ENCODE data around the gene KCNAB2. TPM values are rescaled to one million over a fixed set of nuclear protein-coding genes. Genes with fewer than 3 reads are reported as not detected.

KCNAB2 gene
- total RNA-seq, 1 donor from 2014 or later, result 7.2 TPM

DNA sequence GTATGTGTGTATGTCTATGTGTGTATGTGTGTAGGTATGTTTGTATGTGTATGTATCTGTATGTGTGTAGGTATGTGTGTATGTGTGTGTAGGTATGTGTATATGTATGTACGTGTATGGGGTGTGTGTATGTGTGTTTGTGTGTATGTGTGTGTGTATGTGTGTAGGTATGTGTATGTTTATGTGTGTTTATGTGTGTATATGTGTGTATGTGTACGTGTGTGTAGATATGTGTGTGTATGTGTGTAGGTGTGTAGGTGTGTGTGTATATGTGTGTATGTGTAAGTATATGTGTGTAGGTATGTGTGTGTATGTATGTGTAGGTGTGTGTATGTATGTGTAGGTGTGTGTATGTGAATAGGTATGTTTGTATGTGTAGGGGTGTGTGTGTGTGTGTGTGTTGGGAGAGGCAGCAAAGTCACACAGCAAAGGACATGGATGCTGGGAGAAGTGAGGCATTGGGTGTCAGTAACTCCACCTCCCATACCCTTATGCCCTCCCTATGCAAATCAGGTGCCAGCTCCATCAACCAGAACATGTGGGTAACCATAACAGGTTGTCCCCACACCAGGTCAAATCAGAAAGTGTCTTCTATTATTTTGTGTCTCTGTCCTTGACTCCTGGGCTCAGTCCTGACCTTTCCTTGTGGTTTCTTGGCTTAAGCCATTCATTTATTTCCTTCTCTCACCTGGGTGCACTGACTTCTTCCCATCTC is 15.0 kb upstream of the KCNAB2 start:
- H3K4me1 Mint-ChIP-seq (ENCODE audit: unreplicated experiment), result no peaks in the 10 kb centered on the region
- peaks cover 32% of the 10 kb centered on the region for H3K27me3 Mint-ChIP-seq
- no peak overlapping the region for H3K4me3 Mint-ChIP-seq
- DNase-seq (ENCODE audit: extremely low spot score, unreplicated experiment), result no peak
- no peaks in the 10 kb centered on the region for H3K36me3 Mint-ChIP-seq
- TF ChIP-seq, protein P1, sequence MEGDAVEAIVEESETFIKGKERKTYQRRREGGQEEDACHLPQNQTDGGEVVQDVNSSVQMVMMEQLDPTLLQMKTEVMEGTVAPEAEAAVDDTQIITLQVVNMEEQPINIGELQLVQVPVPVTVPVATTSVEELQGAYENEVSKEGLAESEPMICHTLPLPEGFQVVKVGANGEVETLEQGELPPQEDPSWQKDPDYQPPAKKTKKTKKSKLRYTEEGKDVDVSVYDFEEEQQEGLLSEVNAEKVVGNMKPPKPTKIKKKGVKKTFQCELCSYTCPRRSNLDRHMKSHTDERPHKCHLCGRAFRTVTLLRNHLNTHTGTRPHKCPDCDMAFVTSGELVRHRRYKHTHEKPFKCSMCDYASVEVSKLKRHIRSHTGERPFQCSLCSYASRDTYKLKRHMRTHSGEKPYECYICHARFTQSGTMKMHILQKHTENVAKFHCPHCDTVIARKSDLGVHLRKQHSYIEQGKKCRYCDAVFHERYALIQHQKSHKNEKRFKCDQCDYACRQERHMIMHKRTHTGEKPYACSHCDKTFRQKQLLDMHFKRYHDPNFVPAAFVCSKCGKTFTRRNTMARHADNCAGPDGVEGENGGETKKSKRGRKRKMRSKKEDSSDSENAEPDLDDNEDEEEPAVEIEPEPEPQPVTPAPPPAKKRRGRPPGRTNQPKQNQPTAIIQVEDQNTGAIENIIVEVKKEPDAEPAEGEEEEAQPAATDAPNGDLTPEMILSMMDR (conservative IDR thresholded peaks at IDR 0.05), result no peak
- no peak overlapping the region for H3K27ac Mint-ChIP-seq
- H3K9me3 Mint-ChIP-seq, result no peaks in the 10 kb centered on the region

DNA sequence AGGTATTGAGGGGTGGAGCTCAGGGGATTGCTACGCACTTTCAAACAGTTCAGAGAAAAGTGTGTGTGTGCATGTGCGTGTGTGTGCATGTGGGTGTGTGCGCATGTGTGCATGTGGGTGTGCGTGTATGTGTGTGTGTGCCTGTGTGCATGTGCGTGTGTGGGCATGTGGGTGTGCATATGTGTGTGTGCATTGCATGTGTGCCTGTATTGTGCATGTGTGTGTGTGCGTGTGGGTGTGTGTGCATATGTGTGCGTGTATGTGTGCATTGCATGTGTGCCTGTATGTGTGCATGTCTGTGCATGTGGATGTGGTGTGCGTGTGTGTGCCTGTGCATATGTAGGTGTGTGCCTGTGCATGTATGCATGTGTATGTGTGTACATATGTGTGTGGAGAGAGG is 12.6 kb upstream of the KCNAB2 start:
- H3K36me3 Mint-ChIP-seq, result no peaks in the 10 kb centered on the region
- H3K27me3 Mint-ChIP-seq, result peaks cover 34% of the 10 kb centered on the region
- DNase-seq (ENCODE audit: extremely low spot score, unreplicated experiment), result no peak

DNA sequence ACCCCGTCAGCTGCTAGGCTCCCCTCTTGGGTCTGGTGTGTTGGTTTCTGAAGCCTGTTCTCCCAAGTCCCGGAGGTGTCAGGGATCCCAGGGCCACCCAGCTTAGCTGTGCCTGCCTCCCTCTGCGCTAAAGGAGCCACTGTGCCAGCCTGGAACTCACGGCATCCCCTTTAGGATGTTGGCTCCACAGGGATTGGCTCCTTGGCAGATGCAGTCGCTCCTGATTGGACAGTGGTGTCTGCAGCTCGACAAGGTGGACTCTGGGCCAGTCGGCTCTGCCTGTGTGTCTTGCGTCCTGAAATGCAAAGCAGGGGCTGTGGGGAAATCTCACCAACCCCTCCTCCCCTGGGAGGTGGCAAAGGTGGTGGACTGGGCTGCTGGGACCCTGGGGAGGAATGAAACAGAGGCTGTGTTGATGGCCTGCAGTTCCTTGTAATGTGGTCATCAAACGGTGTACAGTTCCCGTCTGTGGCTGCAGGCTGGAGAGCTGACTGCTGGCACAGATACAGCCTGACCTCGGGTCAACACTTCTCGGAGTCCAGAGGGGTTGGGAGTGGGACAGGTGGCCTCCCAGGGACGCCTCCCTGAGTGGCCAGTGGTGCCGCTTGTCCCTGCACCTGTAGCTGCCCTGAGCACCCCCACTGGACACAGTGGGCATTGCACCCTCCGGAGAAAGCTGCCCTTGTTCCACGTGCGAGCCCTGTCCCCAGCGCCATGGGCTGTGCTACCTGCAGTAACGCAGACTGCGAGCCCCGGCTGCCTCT is 11.5 kb upstream of the KCNAB2 start:
- H3K27me3 Mint-ChIP-seq, result peaks cover 34% of the 10 kb centered on the region
- H3K4me3 Mint-ChIP-seq, result no peak overlapping the region
- TF ChIP-seq, protein P1 (conservative IDR thresholded peaks at IDR 0.05), result peak; percentile 84
- H3K9me3 Mint-ChIP-seq, result no peaks in the 10 kb centered on the region
- no peak for DNase-seq (ENCODE audit: extremely low spot score, unreplicated experiment)
- no peaks in the 10 kb centered on the region for H3K36me3 Mint-ChIP-seq
- no peak overlapping the region for H3K27ac Mint-ChIP-seq
- H3K4me1 Mint-ChIP-seq (ENCODE audit: unreplicated experiment), result no peaks in the 10 kb centered on the region

More for the DNA sequence above, 12.6 kb upstream of the KCNAB2 start:
- Mint-ChIP-seq H3K4me3 (no peak overlapping the region), H3K9me3 (no peaks in the 10 kb centered on the region), H3K4me1 (ENCODE audit: unreplicated experiment) (no peaks in the 10 kb centered on the region), H3K27ac (no peak overlapping the region)
- TF ChIP-seq, protein P1 (conservative IDR thresholded peaks at IDR 0.05), result no peak

DNA sequence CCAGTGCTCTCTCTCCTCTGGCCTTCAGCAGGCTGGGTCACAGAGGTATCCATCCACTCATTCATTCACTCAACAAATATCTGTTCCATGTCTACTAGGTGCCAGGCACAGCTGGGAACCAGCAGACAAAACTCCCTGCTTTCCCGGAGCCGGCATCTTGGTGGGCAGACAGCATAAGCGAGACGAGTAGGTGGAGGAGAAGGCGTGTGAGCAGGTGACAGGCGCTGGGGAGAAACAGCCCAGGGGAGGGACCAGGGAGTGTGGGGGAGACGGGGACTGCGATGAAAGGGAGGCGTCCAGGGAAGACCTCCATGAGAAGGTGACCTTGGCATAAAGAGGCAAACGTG is 11.0 kb upstream of the KCNAB2 start:
- H3K36me3 Mint-ChIP-seq, result no peaks in the 10 kb centered on the region

DNA sequence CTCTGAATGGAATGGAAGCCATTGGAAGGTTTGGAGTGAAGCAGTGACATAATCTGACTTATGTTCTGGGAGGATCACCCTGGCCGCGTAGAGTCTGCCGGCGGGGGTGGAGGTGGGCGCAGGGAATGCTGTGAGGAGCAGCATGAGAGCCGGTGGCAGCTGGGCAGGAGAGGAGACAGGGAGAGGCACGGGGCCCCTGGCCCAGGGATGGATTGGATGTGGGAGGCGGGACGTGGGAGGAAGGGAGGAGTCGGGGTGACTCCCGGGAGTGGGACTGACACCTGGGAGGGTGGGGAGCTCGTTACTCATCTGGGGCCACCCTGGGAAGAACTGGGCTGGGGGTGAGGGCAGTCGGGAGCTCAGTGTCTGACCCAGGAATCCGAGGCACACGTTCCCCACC is 10.4 kb upstream of the KCNAB2 start:
- TF ChIP-seq, protein P1 (conservative IDR thresholded peaks at IDR 0.05), result no peak
- no peak for DNase-seq (ENCODE audit: extremely low spot score, unreplicated experiment)
- H3K4me1 Mint-ChIP-seq (ENCODE audit: unreplicated experiment), result no peaks in the 10 kb centered on the region
- no peaks in the 10 kb centered on the region for H3K36me3 Mint-ChIP-seq
- H3K9me3 Mint-ChIP-seq, result no peaks in the 10 kb centered on the region
- H3K4me3 Mint-ChIP-seq, result no peak overlapping the region
- no peak overlapping the region for H3K27ac Mint-ChIP-seq
- H3K27me3 Mint-ChIP-seq, result peaks cover 36% of the 10 kb centered on the region

More for the DNA sequence above, 11.0 kb upstream of the KCNAB2 start:
- Mint-ChIP-seq H3K4me1 (ENCODE audit: unreplicated experiment) (no peaks in the 10 kb centered on the region), H3K9me3 (no peaks in the 10 kb centered on the region), H3K4me3 (no peak overlapping the region), H3K27me3 (peaks cover 34% of the 10 kb centered on the region), H3K27ac (no peak overlapping the region)
- DNase-seq (ENCODE audit: extremely low spot score, unreplicated experiment), result no peak
- TF ChIP-seq, protein P1 (conservative IDR thresholded peaks at IDR 0.05), result no peak

Data from type B pancreatic cell (in vitro differentiated cells).